A172 (cell line): ENCODE measurements around the gene SNX20. TPM values are rescaled to one million over a fixed set of nuclear protein-coding genes. Genes with fewer than 3 reads are reported as not detected.

ENCODE experiments used
- DNase-seq: peaks from one replicate; pipeline ENCODE4 v3.0.0-alpha.2; 2015; ENCODE audit warnings: low spot score
- total RNA-seq: library from RNA; depleted of rRNA; stranded (reverse); fragments of >200 nt; shearing (Covaris generic); gene quantifications from 2 replicates; pipeline ENCODE4 v1.2.3, GENCODE V29; 2014

The SNX20 gene
- total RNA-seq, 1 experiment from 2014 or later, result not detected

DNA sequence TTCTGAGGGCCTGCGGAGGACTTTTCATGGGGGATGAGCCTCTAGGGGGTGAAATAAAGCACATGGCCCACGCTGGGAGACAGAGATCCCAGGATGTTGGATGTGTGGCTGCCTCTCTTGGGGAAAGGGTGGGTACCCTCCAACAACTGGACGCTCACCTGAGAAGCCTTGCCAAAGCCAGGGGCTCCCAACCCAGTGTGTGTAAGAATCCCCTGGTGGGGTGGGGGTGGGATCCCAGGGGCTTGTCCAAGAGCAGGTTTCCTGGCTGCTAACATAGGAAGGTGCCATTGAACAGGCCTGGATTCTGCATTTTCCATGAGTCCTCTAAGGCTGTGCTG, 587 bp downstream of the SNX20 start:
- no peak for DNase-seq

DNA sequence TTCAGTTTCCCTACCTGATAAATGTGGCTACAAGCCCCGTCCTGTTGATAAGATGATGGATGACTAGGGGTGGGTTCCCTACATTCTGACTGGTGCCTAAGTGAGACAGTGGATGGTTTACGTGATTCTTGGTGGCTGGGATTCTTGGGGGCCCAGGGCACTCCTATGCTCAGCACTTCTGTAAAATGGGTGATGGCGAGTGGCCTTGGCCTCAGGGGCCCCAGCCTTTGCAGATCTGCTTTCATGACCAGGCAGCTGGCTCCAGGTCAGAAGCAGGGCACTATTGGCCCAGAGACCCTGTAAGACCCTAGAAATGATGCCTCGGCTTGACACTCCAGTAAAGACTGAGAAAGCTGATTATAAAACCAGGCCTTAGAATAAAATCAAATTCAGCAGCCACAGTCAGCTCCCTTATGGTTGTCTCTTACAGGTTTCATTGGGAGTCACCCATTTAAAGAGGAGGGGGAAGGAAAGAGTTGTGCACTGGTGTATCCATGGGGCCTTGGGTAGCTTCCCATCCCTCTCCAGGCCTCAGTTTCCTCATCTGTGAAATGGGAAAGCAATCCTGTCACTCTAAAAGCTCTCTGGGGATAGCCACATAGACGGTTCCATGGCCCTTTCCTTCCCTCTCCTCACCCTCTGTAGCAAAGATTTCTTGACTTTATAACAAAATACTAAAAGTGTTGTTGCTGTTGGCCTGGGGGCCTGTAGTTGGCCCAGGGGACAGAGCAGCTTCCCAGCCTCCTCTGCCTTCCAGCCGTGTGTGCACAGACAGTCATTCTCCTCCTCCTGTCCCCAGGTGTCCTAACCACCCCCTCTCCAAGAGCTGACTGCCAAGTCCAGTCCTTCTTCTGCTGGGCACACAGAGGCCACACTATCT, 1.2 kb downstream of the SNX20 start:
- DNase-seq, result no peak

GRCh38 chr16:50679266-50679665, 1.8 kb downstream of the SNX20 start:
- no peak for DNase-seq

DNA sequence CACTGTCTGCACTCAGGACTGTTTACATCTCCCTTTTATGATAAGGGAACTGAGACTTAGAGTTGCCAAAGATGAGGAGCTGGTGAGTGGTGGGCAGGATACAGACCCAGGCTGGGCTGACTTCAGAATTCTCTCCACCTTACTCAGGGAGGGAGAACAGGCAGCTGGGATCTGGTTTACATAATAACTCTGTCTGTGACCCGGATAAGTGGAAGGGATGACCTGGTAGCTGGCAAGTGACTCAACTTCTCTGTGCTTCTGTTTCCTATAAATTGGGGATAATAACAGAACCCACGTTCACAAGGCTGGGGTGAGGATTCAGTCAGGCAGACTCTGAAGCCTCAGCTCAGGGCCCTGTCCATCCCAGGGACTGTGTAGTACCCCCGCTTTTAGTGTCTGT, 2.6 kb downstream of the SNX20 start:
- DNase-seq, result no peak

GRCh38 chr16:50677351-50677750, 3.8 kb downstream of the SNX20 start:
- no peak for DNase-seq

DNA sequence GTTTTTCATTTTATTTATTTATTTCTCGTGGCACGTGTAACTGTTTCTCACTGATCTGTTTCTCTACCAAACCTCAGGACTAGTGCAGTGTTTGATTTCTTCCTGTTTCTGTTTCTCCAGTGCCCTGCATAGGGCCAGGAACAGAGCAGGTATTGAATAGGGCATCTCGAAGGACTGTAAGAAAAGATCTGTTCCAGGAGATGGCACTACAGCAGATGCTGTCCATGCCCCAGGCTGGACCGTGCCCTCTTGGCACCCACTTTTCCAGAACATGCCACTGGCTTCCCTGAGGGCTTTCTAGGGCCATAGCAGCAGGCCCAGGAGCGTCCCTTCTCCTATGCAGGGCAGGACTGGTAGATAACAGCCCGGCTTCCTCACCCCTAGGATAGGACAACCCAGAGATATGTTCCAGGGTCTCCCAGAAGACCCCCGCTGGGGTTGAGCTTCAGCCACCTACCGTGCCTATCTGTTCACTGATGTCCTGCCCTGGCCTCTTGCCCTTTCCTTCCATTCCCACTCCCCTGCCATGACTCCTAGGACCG, 4.4 kb downstream of the SNX20 start:
- DNase-seq, result no peak

- DNase-seq, result no peak
Measured at GRCh38 chr16:50675686-50676610, 5.2 kb downstream of the SNX20 start.

GRCh38 chr16:50674831-50675230, 6.3 kb downstream of the SNX20 start:
- peak; percentile 22 for DNase-seq

DNA sequence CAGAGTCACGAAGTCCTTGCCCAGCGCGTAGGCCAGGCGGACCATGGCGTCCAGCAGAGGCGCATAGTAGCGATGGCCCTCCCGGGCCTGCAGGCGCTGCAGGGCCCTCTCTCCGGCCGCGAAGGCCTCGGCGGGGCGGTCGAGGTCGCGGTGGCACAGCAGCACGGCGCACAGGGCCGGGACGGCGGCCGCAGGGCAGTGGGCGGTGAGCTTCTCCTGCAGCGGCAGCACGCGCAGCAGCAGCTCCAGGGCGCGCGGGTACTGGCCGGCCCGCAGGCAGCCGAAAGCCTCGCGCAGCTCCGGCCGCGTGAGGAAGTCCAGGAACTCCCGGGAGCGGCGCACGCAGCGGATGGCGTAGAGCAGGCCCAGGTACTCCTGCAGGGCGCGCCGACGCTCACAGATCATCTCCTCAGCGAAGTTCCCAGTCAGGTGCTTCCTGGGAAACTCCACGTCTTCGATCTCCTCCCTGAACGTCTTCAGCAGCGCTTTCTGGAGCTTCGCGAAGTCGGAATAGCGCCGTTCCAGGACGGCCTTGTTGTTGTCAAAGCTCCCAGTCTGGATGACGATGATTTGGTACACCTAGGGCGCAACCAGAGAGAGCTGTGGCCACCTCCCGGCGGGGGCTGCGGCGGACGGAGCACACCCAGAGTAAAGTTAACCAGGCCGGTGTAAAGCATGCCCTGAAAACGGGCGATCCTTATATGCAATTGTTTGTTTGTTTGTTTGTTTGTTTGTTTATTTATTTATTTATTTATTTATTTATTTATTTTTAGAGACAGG, 7.4 kb downstream of the SNX20 start:
- DNase-seq, result no peak

- peak; percentile 41 for DNase-seq
Measured at GRCh38 chr16:50671644-50672260, 9.4 kb downstream of the SNX20 start.

GRCh38 chr16:50670476-50670875, 10.6 kb downstream of the SNX20 start:
- DNase-seq, result no peak

DNA sequence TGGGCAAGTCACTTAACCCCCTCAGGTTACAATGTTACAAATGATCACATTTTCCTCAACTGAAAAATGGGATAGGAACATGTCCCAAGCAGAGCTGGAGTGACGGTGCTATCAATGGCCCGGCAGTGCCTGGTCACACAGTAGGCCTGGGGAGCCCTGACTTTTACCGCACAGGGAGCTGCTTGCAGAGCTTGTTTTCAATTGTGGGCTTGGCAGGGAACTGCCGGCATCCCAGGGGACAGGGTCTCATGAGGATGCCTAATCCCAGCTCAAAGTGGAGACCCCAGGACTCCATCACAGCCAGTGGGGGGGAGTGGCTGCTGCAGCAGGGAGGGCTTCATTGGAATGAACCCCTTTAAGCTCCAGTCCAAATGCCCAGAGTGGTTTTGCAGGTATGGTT, 11.4 kb downstream of the SNX20 start:
- no peak for DNase-seq

GRCh38 chr16:50668368-50669008, 12.6 kb downstream of the SNX20 start:
- DNase-seq, result no peak

DNA sequence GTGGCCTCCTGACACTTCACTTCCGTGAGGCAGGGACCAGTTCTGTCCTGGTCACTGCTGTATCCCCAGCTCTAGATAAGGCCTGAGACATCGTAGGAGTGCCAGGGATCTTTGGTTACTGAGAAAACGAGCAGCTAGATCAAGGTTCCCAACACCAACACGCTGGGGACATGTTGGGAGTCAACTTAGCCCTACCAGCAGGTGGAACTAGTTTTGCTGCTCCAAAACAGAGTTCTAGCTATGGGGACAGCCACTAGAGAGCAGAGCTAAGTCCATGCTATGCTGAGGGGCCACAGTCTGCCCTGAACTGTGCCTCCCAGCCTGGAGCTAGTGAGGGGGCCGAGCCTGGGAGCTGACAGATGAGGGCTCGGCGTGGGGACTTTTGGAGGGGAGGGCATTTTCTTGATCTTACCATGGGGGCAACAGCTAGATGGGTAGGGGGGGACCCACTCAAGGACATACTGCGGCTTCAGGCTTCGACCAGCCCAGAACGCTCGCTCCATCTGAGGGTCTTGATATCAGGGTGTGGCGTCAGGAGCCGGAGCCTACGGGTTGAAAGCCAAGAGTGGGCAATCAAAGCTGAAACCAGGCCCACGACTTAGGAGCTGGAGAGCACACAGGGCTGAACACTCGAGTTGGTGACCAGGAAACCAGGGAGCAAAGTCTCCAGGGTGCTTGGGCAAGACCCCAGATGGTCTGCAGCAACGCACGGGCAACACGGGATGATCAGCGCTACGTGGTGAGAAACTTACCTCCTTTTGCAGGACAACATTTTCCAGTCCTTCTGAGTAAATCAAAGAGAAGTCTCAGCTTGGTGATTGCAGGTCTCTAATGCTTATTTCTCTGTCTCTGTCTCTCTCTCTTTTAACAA, 13.4 kb downstream of the SNX20 start:
- DNase-seq, result no peak

DNA sequence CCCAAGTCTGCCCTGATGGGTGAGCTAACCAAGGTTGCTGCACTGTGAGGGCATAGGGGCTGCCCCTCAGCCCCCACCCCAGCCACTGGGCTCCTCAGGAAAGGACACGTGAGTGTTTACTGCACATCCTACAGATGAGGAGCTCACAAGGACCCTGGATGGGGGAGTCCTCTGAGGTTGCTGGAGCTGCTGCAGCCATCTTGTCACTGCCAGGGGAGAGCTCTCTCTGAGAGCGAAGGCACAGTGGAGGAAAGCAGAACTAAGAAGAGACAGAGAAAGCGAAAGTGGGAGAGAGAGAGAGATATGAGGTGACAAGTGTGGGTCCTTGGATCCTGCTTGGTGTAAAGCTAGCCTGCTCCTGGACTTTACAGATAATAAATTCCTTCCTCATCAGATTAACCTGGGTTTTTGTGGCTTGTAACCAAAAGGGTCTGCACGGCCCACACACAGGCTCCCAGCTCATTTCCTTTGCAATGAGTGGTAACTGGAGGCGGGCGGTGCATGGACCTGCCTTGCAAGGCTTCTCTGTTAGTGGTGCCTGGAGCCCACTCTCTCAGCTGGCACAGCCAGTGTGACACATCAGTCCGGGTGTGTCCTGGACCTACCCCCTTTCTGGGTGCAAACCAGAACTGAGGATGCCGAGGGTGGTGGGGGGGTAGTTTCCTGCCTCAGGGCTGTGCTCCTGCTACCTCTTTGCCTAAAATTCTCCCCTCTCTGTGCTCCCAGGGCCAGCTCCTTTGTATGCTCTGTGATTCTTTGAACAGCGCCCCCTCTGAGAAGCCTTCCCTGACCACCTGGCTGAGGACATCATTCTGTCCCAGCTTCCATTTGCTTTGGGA, 14.2 kb downstream of the SNX20 start:
- no peak for DNase-seq

- peak; percentile 60 for DNase-seq
Measured at GRCh38 chr16:50665128-50665878, 15.8 kb downstream of the SNX20 start.

DNA sequence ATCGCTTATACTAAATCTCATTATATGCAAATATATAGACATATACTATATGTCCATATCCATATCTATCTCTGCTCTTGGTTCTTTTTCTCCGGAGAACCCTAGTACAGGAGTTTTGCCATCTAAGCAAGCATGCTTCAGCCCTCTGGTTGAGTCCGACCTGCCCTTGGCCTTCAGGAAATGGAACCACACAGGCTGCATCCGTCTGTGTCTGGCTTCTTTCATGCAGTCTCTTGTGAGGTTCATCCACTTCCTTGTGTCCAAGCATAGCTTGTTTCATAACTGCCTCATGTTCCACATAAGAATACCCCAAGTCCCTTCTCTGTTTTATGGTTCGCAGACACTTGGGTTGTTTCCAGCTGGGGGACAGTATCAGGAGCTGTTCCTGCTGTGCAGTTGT, 16.8 kb downstream of the SNX20 start:
- no peak for DNase-seq

GRCh38 chr16:50662306-50662940, 18.7 kb downstream of the SNX20 start:
- no peak for DNase-seq
